Brain pericyte (primary cell): ENCODE measurements around the gene CNOT1.
"Not testable (repeated sequence)": the region's sequence is repeated elsewhere in the genome, so short reads cannot be mapped to it uniquely, and the experiment has no call there.

ENCODE experiments used
- DNase-seq: peaks from one replicate; pipeline ENCODE4 v3.0.0-alpha.2; 2012; ENCODE audit warnings: low read depth, low spot score

Gene CNOT1

DNA sequence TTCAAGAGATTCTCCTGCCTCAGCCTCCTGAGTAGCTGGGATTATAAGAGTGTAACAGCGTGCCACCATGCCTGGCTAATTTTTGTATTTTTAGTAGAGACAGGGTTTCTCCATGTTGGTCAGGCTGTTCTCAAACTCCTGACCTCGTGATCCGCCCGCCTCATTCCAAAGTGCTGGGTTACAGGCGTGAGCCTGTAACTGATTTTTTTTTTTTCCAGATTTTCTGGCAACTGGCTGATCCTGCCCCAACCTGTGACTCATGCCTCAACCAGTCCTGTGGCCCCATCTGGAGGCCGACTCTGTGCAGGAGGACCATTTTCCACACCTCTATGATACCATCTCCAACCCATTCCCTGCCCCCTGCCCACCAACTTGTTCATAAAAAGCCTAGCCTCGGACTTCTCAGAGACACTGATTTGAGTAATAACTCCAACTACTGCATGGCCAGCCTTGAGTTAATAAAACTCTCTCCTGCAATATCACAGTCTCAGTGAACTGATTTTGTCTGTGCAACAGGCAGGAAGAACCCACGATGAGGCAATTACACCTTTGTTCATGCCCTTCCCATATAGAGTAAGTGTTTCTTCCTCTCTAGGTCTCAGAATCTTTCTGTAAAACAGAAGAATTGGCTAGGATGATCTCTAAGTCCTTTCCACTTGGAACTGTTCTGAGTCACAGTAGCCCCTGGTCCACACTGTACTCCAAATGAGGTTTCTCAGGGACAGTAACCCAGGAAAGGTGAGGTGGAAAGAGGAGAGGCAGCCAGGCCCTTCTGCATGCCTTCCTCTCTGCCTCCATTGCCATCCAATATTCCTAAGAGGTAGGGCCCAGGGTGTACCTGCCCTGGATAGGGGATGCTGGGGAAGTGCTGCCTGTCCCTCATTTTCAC, 8.8 kb upstream of the CNOT1 start:
- no peak for DNase-seq

DNA sequence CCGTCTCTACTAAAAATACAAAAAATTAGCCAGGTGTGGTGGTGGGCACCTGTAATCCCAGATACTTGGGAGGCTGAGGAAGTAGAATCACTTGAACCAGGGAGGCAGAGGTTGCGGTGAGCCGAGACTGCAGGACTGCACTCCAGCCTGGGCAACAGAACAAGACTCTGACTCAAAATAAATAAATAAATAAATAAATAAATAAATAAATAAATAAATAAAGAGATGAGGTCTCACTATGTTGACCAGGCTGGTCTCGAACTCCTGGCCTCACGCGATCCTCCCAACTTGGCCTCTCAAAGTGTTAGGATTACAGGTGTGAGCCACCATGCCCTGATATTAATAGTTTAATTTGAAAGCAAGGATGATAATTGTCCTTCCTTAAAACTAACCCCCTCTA, 7.4 kb upstream of the CNOT1 start:
- DNase-seq, result not testable (repeated sequence)

DNA sequence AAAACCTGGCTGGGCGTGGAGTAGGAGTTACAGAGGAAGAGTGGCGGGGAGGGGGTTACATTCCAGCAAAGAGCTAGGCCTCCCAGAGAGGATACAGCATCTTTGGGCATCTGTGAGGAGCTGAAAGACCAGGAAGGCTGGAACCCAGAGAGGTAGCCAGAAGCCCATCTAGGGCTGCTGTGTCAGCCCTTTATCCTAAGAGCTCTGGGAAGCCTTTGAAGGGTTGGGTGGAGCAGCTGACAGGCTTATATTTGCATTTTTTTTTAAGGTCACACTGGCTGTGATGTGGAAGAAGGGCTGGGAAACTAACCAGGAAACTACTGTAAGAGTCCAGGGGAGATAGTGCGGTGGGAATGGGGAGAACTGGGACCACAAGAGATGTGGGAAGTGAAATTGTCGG, 6.8 kb upstream of the CNOT1 start:
- DNase-seq, result no peak

DNA sequence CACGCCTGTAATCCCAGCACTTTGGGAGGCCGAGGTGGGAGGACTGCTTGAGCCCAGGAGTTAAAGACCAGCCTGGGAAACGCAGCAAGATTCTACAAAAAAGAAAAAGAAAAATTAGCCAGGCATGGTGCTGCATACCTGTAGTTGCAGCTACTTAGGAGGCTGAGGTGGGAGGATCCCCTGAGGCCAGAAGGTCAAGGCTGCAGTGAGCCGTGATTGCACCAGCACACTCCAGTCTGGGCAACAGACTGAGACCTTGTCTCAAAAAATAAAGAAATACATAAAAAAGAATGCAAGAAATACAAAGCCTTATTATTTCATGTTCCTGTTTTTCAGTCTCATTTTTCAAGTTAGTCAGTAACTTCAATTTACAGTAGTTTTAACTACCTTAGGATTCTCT, 5.9 kb upstream of the CNOT1 start:
- DNase-seq, result no peak

DNA sequence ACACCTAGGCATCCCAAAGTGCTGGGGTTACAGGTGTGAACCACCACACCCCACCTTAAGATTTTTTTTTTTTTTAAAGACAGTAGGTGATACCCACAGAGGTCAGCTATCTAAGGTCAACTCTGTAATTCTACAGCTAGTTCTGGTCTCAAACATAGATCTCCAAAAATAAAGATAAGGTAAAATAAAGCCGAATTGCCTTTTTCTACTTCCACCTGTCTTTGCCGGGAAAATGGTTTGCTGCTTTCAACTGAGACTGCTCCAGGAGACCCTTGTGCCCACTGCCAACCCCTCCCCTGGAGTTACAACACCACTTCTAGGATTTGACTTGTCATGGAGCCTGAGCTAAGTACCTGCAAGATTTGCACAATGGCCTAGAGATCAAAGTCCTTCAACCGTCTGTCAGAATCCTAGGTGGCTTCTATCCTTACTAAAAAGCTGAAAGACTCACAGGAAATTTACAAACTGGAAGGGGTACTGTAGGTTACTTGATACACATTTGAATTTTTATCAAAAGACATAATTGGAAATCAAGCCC, 4.7 kb upstream of the CNOT1 start:
- no peak for DNase-seq

DNA sequence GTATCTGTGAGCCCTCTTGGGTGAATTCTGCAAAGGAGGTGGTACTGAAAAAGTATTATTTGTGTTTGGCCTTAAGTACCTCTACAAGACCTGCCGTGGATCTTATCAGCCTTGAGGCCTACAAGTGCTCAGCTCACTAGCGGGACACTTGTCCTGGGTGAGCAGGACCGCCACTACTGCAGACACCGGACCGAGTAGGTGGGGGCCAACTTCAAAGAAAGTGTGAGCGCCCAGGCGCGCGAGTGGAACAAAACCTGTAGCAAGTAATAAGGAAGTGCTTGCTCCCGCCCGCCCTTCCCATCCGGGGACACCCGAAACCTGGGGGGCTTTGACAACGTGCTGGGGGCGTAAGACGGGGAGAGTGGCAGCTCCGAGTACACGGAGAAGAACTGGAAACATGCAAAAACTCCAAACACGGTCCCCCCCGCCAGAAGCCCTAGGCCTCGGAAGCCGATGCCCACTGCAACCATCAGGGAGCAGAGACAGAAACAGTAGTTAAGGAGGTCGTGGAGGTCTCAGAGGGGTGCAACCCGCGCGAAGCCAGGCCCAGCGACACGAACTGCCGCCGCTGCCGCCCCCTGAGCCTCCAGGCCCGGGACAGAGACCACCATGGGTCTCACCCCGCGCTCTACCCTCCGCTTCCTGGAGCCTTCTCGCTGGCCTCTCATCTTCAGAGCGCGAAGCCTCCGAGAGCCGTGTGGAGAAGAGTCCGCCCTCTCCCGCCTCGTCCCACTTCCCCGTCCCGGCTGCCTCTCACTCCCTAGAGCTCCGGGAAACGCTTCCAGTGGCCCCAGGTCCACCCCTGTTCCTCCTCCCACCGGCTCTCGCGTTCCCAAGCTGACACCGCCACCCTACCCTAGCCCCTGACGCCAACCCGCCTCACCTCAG, 537 bp downstream of the CNOT1 start:
- DNase-seq, result no peak

DNA sequence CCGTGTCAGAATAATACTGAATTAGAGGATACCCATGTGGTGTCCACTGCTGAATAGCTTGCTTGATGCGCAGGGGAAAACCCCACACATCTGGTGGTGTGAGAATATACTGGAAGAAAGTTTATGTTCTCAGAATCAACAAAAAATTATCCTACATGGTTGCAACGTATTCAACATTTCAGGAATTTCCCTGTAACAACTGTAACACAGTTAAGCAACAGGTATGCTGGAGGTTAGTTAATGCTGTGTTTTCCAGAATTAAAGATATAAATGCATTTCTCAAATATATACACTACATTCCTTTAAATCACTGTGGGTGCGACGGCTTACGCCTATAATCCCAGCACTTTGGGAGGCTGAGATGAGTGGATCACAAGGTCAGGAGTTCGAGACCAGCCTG, 5.4 kb downstream of the CNOT1 start:
- no peak for DNase-seq

DNA sequence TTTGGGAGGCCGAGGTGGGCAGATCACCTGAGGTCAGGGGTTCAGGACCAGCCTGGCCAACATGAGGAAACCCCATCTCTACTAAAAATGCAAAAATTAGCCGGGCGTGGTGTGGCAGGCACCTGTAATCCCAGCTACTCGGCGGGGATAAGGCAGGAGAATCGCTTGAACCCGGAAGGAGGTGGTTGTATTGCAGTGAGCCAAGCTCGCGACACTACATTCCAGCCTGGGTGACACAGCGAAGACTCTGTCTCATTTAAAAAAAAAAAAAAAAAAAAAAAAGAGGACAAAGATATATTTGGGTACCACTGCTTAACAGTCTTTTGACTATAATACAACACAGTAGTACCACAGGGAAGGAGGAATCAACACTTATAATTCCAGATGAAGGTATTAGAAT, 9.2 kb downstream of the CNOT1 start:
- no peak for DNase-seq

DNA sequence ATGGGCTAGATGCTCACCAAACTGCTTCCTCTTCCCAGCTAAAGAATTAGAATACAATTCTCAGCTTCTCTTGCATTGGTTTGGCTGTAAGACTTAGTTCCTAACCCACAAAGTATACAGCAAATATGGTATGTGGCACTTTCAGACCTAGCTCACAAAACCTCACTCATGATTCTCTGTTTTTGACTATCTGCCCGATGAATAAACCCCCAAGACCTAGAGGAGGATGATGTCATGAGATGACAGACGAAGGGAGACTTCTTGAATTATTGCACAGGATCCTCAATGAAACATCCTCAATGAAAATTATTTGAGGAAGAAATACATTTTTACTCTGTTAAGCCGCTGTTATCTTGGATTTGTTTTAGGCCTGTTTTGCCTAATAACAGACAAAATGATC, 14.3 kb downstream of the CNOT1 start:
- DNase-seq, result no peak

DNA sequence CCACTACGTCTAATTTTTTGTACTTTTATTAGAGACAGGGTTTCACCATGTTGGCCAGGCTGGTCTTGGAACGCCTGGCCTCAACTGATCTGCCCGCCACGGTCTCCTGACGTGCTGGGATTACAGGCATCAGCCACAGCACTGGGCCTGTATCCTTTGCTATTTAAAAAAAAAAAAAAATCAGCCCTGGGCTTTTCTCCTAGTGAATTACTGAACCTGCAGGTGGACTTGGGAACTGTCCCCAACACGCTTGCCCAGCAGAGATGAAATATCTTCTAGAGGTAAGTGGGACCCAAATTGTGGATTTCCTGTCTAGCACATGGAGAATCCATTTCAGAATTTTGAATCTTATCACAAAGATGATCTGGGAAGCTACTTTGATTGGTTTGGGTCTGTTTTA, 14.8 kb downstream of the CNOT1 start:
- no peak for DNase-seq

DNA sequence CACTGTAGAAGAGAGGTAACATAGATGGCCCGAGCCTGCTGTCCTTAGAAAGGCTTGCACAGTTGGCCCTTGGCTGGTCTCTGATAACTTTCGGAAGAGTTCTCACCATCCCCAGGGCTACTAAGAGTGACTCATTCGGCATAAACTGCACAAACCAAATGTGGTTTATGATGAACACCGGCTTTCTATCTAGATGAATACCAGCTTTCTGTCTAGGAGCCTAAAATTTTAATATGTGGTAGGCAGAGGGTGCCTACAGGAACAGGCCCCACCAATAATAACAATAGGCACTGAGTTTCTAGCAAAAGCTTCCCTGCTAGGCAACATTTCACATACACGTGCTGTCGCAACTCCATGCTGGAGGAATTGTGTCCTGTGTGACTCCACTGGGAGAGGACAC, 15.4 kb downstream of the CNOT1 start:
- DNase-seq, result no peak

DNA sequence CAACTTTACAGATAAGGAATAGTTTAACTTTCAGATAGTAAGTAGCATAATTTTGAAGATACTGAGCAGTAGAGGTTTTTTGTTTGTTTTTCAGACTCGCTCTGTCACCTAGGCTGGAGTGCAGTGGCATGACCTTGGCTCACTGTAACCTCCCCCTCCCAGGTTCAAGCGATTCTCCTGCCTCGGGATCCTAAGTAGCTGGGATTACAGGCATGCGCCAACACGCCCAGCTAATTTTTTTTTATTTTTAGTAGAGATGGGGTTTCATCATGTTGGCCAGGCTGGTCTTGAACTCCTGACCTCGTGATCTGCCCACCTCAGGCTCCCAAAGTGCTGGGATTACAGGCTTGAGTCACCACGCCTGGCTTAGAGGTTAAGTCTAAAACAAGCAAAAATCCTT, 16.7 kb downstream of the CNOT1 start:
- DNase-seq, result not testable (repeated sequence)

DNA sequence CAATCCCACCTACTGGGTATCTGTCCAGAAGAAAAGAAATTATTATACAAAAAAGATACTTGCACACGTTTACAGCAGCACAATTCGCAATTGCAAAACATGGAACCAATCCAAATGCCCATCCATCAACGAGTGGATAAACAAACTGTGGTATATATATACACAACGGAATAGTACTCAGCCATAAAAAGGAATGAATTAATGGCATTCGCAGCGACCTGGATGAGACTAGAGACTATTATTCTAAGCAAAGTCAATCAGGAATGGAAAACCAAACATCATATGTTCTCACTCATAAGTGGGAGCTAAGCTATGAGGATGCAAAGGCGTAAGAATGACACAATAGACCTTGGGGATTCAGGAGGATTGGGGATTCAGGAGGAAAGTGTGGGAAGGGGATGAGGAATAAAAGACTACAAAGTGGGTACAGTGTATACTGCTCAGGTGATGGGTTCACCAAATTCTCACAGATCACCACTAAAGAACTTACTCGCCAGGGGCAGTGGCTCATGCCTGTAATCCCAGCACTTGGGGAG, 21.0 kb downstream of the CNOT1 start:
- DNase-seq, result no peak

DNA sequence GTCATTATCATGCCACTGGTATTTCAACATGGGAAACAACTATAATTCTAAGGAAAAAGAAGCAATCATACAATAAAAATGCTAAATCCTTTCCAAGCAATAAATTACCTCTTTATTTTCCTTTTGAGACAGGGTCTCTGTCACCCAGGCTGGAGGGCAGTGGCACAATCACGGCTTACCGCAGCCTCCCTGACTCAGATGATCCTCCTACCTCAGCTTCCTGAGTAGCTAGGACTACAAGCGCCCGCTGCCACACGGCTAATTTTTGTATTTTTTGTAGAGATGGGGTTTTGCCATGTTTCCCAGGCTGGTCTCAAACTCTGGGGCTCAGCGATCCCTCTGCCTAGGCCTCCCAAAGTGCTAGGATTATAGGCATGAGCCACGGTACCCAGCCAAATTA, 24.1 kb downstream of the CNOT1 start:
- DNase-seq, result no peak

DNA sequence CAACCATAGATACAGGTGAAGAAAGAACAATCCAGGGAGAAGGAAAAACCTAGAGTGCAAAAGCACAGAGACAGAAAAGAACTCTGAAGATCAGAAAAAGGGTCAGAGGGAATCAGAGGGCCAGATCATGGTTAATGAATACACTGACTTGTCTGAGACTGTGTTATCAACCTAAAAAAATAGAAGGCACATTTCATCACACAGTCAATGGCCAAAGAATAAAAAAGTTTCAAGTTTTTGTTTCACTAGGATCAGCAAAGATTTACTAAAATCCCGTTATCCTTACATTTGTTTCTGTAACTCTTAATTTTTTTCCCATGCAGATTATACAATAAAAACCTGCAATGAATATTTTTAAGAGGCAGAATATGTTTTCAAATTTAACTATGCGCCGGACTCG, 38.5 kb downstream of the CNOT1 start:
- DNase-seq, result no peak

DNA sequence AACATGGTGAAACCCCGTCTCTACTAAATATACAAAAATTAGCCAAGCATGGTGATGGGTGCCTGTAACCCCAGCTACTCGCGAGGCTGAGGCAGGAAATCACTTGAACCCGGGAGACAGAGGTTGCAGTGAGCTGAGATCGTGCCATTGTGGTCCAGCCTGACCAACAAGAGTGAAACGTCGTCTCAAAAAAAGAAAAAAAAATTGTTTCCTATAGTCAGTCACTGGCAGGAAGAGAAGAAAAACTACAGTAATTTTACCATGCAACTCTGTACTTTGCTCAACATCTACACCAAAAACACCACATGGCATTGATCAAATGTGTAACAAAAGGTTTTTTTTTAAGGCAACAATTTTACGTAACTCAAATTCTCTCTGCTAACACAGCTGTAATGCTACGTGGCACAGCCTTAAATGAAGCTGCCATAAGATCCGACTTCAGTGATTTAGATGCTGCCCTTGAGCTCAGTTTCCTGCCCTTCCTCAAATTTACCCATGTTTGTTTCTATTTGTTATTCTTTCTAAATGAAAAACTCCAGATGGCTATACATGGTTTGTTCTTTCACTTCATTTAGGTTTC, 40.2 kb downstream of the CNOT1 start:
- no peak for DNase-seq

DNA sequence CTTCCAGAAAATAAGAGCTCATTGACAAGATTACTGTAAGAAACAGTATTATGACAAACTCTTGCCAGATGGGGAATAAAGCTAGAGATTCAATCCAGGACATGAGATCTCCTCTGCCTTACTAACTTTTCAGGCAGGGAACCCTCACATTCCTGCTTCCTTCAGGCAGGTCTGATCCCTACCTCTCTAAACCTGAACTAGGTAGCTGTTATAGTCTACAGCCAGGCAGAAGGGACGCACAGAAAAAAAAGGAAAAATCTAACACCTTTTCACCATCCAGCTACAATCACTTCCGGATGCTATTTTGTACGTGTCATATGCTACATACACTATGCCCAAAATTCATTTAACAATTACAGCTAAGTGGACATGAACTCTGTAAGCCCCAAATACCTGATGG, 41.2 kb downstream of the CNOT1 start:
- no peak for DNase-seq

DNA sequence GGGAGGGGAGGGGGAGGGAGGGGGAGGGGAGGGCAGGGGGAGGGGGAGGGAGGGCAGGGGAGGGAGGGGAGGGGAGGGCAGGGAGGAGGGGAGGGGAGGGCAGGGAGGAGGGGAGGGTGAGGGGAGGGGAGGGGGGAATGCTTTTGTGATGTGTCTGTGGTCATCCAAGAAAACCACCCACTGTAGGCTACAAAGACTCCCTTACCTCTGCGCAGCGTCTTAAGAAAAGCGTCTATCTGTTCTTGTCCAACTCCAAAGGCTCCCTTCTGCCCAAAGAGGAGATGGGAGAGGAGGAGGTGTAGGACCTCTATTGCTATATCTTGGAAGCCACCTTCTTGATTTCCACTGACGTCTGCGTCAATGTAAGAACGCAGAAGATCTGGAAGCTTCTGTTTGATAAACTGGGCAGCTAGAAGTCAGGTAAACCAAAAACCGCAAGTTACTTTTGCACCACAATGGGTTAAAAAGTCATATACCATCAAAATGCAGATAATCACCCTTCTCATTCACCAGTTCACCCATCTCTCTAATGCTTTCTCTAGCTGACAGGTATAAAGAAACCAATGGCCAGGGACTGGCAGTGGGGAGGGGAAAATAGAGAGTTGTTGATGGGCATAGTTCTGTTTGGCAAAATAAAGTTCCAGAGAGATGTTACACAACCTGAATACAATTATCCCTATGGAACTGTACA, 43.1 kb downstream of the CNOT1 start:
- DNase-seq, result no peak

DNA sequence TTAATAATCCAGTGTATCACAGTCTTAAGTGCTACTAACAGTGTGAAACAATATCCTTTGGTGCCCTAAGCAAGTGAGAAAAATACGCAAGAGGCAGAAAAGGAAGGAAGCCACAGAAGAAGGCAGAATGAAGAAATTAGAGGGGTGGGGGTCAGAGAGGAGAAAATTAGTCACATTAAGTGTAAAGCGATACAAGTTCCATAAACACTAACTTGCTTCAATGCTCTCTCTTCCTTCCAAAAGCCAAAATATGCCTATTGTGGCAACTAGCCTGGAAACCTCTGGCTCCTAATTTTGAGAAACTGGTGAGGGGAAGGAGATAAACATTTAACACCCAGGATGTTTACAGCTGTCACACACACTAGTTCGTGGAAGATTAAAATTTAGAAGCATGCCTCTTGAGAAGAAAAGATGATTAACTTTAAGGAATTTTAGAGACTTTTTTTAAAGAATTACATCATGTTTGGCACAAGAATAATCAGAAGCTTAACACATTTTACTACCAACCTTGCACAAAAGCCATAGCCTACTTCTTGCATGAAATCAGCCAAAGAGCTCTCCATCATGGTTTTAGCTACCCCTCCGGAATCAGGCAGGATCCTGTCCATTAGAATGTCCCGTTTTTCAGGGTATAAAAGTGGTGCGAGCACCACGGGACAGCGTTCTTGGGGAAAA, 44.7 kb downstream of the CNOT1 start:
- DNase-seq, result no peak

DNA sequence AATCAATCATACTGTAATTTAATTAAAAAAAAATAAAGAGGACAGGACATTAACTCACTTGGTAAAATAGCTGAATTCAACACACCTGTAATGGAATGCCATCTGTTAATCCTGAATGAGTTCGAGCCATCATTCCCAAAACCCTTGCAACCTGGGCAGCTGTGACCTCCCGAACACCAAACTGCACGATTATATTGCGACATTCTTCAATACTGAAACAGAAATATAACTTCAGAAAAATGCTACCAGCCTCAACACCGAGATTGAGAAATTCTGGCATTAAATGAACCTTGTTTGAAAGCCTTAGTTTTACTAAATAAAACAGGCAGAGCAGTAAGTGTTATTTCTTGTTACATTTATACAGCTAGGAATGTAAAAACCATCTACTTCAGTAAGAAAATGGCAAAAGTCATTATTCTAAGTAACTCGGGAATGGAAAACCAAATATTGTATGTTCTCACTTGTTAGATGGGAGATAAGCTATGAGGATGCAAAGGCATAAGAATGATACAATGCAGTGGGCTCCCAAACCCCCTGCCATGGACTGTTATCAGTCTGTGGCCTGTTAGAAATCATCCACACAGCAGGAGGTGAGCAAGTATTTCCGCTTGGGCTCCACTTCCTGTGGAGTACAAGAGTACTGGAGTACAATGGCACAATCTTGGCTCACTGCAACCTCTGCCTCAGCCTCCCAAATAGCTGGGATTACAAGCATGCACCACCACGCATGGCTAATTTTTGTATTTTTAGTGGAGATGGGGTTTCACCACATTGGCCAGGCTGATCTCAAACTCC, 46.5 kb downstream of the CNOT1 start:
- DNase-seq, result no peak
